Loucy (cell line): Measurements from ENCODE around the gene SIAH1.

Source experiments
- H2AFZ ChIP-seq: fragments of 200-600 bp; sonication (generic); 2 replicates; pipeline ENCODE4 v1.6.0; 2016; ENCODE audit warnings: antibody characterized with exemption, mild to moderate bottlenecking, low read length, moderate library complexity
- H3F3A ChIP-seq: fragments of 200-600 bp; 2 replicates; pipeline ENCODE4 v1.6.0; 2016; ENCODE audit warnings: antibody characterized with exemption, low read depth, mild to moderate bottlenecking
- H3K27me3 ChIP-seq: fragments of 200-600 bp; sonication (generic); 2 replicates; pipeline ENCODE4 v1.6.1; 2014; ENCODE audit warnings: low read length, mild to moderate bottlenecking; ENCODE audit not compliant: insufficient read depth, poor library complexity, severe bottlenecking
- H3K36me3 ChIP-seq: fragments of 200-600 bp; sonication (generic); 2 replicates; pipeline ENCODE4 v1.6.1; 2016; ENCODE audit warnings: low read length; ENCODE audit not compliant: insufficient read depth
- H3K4me1 ChIP-seq: fragments of 200-600 bp; sonication (generic); 2 replicates; pipeline ENCODE4 v1.5.1; 2014; ENCODE audit warnings: low read length, mild to moderate bottlenecking; ENCODE audit not compliant: insufficient read depth, poor library complexity, severe bottlenecking
- H3K4me2 ChIP-seq: fragments of 200-600 bp; sonication (generic); 2 replicates; pipeline ENCODE4 v1.6.0; 2014; ENCODE audit warnings: antibody characterized with exemption, low read length, low read depth, mild to moderate bottlenecking; ENCODE audit not compliant: poor library complexity, severe bottlenecking
- H3K4me3 ChIP-seq: fragments of 200-600 bp; sonication (generic); 2 replicates; pipeline ENCODE4 v1.5.1; 2014; ENCODE audit warnings: low read length, mild to moderate bottlenecking, mixed read lengths; ENCODE audit not compliant: poor library complexity, severe bottlenecking
- H3K79me2 ChIP-seq: fragments of 200-600 bp; sonication (generic); 2 replicates; pipeline ENCODE4 v1.6.1; 2014; ENCODE audit warnings: low read length; ENCODE audit not compliant: insufficient read depth
- H3K9ac ChIP-seq: fragments of 200-600 bp; sonication (generic); 2 replicates; pipeline ENCODE4 v1.6.0; 2014; ENCODE audit warnings: mild to moderate bottlenecking, low read depth, low read length, moderate library complexity; ENCODE audit not compliant: poor library complexity, severe bottlenecking
- H3K9me2 ChIP-seq: fragments of 200-600 bp; sonication (generic); replicated peaks from 2 replicates; pipeline ENCODE4 v1.6.1; 2016; ENCODE audit warnings: low read depth, low read length, mixed read lengths
- H3K9me3 ChIP-seq: fragments of 200-600 bp; sonication (generic); 2 replicates; pipeline ENCODE4 v1.6.1; 2014; ENCODE audit warnings: mild to moderate bottlenecking, antibody characterized with exemption, low read length, low read depth; ENCODE audit not compliant: insufficient read depth
- H4K20me1 ChIP-seq: fragments of 200-600 bp; sonication (generic); 2 replicates; pipeline ENCODE4 v1.6.0; 2014; ENCODE audit warnings: antibody characterized with exemption, low read length, mild to moderate bottlenecking; ENCODE audit not compliant: insufficient read depth, poor library complexity, severe bottlenecking
- EZH2phosphoT487 ChIP-seq: fragments of 200-600 bp; IDR thresholded peaks from 2 replicates; pipeline ENCODE4 v1.6.1; 2018; ENCODE audit warnings: antibody characterized with exemption, mild to moderate bottlenecking, moderate library complexity, borderline replicate concordance
- TF ChIP-seq, protein P1 (sequence below): fragments of 200-600 bp; sonication (generic); conservative IDR thresholded peaks from 2 replicates; pipeline ENCODE4 v1.5.1; 2014; ENCODE audit warnings: mild to moderate bottlenecking, antibody characterized with exemption, low read length

Gene SIAH1

DNA sequence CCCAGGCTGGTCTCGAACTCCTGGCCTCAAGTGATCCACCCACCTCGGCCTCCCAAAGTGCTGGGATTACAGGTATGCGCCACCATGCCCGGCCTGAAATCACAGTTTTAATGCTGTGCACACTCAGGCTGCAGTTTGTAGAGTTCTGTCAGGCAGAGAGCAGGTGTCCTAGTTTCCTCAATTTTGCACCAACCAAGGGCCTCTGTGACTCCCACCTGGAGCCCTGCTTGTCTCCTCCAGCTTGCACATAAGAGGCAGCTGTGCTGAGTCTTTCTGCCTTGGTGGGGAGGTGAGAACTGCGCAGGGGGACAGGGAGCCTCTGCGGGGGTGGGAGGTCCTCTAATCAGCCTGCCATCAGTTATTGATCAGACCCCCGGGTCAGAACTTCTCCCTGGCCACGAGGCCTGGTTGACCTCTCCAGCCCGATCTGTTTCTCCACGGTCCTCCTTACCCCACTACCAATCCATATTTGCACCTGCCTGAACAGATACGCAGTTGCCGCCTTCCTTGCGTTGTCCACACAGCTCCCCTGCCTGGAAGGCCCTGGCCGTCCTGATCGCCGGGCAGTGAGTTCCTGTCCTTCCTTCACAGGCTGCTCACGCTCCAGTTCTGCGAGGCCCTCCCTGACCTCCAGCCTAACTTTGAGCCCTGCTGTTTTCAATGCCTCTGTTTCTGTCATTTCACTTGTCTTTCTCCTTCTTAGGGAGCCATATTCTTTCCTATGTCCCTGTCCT, 48.1 kb upstream of the SIAH1 start:
- Histone ChIP-seq H3K9me2 (no peaks in the 10 kb centered on the region), H3K4me1 (peaks cover 31% of the 10 kb centered on the region), H3K36me3 (no peaks in the 10 kb centered on the region), H3K4me2 (peak overlapping the region; percentile 64), H3K4me3 (peak overlapping the region; percentile 41), H4K20me1 (no peaks in the 10 kb centered on the region), H3K79me2 (no peaks in the 10 kb centered on the region), H3F3A (no peaks in the 10 kb centered on the region), H3K9ac (no peak overlapping the region), H2AFZ (peak overlapping the region; percentile 71), H3K9me3 (no peaks in the 10 kb centered on the region), H3K27me3 (no peaks in the 10 kb centered on the region)
- TF ChIP-seq, protein P1, sequence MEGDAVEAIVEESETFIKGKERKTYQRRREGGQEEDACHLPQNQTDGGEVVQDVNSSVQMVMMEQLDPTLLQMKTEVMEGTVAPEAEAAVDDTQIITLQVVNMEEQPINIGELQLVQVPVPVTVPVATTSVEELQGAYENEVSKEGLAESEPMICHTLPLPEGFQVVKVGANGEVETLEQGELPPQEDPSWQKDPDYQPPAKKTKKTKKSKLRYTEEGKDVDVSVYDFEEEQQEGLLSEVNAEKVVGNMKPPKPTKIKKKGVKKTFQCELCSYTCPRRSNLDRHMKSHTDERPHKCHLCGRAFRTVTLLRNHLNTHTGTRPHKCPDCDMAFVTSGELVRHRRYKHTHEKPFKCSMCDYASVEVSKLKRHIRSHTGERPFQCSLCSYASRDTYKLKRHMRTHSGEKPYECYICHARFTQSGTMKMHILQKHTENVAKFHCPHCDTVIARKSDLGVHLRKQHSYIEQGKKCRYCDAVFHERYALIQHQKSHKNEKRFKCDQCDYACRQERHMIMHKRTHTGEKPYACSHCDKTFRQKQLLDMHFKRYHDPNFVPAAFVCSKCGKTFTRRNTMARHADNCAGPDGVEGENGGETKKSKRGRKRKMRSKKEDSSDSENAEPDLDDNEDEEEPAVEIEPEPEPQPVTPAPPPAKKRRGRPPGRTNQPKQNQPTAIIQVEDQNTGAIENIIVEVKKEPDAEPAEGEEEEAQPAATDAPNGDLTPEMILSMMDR = no peak
- no peak for TF ChIP-seq EZH2phosphoT487

GRCh38 chr16:48432136-48432535, 46.9 kb upstream of the SIAH1 start:
- H3K4me1 ChIP-seq = peaks cover 31% of the 10 kb centered on the region
- no peaks in the 10 kb centered on the region for H3F3A ChIP-seq
- H3K79me2 ChIP-seq = no peaks in the 10 kb centered on the region
- no peak for TF ChIP-seq EZH2phosphoT487
- TF ChIP-seq, protein P1 = no peak
- H3K27me3 ChIP-seq = no peaks in the 10 kb centered on the region
- peak overlapping the region; percentile 2 for H3K4me2 ChIP-seq
- no peak overlapping the region for H3K9ac ChIP-seq
- no peaks in the 10 kb centered on the region for H3K9me2 ChIP-seq
- no peaks in the 10 kb centered on the region for H3K9me3 ChIP-seq
- peak overlapping the region; percentile 82 for H2AFZ ChIP-seq
- H3K36me3 ChIP-seq = no peaks in the 10 kb centered on the region
- no peak overlapping the region for H3K4me3 ChIP-seq
- no peaks in the 10 kb centered on the region for H4K20me1 ChIP-seq

- Histone ChIP-seq H3K4me2 (no peak overlapping the region), H3K4me1 (peaks cover 31% of the 10 kb centered on the region), H3K36me3 (no peaks in the 10 kb centered on the region), H3K9me3 (no peaks in the 10 kb centered on the region), H3F3A (no peaks in the 10 kb centered on the region), H3K9ac (no peak overlapping the region), H3K79me2 (no peaks in the 10 kb centered on the region), H3K4me3 (no peak overlapping the region), H2AFZ (no peak overlapping the region), H3K27me3 (no peaks in the 10 kb centered on the region), H4K20me1 (no peaks in the 10 kb centered on the region), H3K9me2 (no peaks in the 10 kb centered on the region)
- TF ChIP-seq EZH2phosphoT487 = no peak
- TF ChIP-seq, protein P1 = no peak
Observed at GRCh38 chr16:48430890-48431289, 45.7 kb upstream of the SIAH1 start.
